Erythroblast (primary cell): ENCODE data around the gene CD320.

ENCODE experiments used
- GATA1 ChIP-seq: IDR thresholded peaks from 2 replicates; pipeline ENCODE4 v1.6.1; 2011; ENCODE audit warnings: low read depth, mild to moderate bottlenecking, control low read depth, low read length, moderate library complexity
- POLR2A ChIP-seq: IDR thresholded peaks from 2 replicates; pipeline ENCODE4 v1.6.1; 2011; ENCODE audit warnings: mild to moderate bottlenecking, low read length

GRCh38 chr19:8320564-8321066 lies 12.5 kb upstream of the CD320 start:
- no peak for TF ChIP-seq POLR2A
- no peak for TF ChIP-seq GATA1
